A673 (cell line): ENCODE data around the gene LRP1.

Experiments
- CTCF ChIP-seq: fragments of 300-800, 200-600 bp; sonication (generic); conservative IDR thresholded peaks from 2 replicates; pipeline ENCODE4 v1.5.1; 2017; ENCODE audit warnings: low read depth, mild to moderate bottlenecking, antibody characterized with exemption, low read length, moderate library complexity, mixed read lengths
- EZH2 ChIP-seq: fragments of 200-600 bp; sonication (generic); IDR thresholded peaks from 2 replicates; pipeline ENCODE4 v1.6.1; 2017; ENCODE audit warnings: borderline replicate concordance, low read depth, mild to moderate bottlenecking, mixed read lengths, antibody characterized with exemption, low read length; ENCODE audit not compliant: poor library complexity, severe bottlenecking

GRCh38 chr12:57118711-57119271 lies 9.5 kb upstream of the LRP1 start:
- TF ChIP-seq CTCF (no peak), EZH2 (no peak)
